ENCODE measurements around the gene SLX4IP. TPM values are rescaled to one million over a fixed set of nuclear protein-coding genes. Genes with fewer than 3 reads are reported as not detected.

SLX4IP gene
- total RNA-seq, 1 donor from 2014 or later = 3.1 TPM

DNA sequence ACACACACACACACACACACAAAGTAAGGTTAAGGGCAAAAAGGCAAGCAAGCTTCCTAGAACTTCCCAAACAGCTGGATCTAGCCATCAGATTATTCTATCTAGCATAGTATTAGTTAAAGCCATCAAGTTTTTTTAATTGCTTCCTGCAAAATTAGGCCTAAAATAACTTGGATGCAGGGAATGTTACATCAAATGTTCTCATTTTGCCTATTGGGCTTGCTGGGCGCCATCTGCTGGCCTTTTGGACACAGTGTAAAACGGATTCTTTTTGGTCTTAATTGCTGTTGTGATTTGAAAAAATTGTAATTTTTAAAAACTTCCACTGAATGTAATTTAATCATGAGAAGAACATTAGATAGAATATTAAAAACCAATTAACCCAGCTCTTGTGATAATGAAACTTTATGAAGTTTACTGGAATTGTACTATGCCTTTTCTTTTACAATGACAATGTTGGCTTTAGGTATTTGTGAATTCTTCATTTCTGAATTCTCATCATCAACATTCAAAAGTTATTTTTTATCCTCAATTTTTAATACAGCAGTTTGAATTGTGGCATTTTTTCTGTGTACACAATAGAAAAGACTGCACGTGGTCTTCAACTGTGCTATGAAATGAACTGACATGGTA is 7.9 kb upstream of the SLX4IP start:
- peaks cover 3% of the 10 kb centered on the region for H3K36me3 ChIP-seq
- peaks cover 68% of the 10 kb centered on the region for H3K4me1 ChIP-seq
- no peak overlapping the region for H3K4me3 ChIP-seq
- H3K27ac ChIP-seq (replicated peaks) = no peak overlapping the region
- H3K27me3 ChIP-seq (ENCODE audit: low read depth) = no peaks in the 10 kb centered on the region
- no peaks in the 10 kb centered on the region for H3K9me3 ChIP-seq (replicated peaks)
- DNase-seq = peak; percentile 49
- intact Hi-C loops (cut with micrococcal nuclease) = loop anchor here (2.0 kb wide), 1 partner anchor 448 kb away; no protein-coding TSS in a partner anchor
- TF ChIP-seq, protein P1, sequence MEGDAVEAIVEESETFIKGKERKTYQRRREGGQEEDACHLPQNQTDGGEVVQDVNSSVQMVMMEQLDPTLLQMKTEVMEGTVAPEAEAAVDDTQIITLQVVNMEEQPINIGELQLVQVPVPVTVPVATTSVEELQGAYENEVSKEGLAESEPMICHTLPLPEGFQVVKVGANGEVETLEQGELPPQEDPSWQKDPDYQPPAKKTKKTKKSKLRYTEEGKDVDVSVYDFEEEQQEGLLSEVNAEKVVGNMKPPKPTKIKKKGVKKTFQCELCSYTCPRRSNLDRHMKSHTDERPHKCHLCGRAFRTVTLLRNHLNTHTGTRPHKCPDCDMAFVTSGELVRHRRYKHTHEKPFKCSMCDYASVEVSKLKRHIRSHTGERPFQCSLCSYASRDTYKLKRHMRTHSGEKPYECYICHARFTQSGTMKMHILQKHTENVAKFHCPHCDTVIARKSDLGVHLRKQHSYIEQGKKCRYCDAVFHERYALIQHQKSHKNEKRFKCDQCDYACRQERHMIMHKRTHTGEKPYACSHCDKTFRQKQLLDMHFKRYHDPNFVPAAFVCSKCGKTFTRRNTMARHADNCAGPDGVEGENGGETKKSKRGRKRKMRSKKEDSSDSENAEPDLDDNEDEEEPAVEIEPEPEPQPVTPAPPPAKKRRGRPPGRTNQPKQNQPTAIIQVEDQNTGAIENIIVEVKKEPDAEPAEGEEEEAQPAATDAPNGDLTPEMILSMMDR (IDR thresholded peaks at IDR 0.05; ENCODE audit: borderline replicate concordance) = peak; percentile 82

DNA sequence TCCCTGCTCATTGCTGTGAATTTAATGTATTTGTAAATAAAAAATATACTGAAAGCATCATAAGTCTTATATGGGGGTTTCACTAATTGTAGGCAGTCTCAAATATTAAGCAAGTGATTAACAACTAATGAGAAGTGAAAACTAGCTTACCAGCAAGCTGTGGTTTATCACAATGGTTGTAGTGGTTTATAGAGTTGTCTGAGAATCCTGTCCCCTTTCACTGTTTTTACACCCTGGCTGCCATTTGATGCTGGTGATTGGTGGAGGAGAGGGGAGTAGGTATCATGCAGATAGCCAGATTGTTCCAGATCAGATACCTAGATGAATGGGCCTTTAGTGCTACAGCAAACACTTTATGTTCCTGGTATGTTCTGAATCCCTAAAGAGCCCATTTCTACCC is 7.1 kb upstream of the SLX4IP start:
- TF ChIP-seq, protein P1 (IDR thresholded peaks at IDR 0.05; ENCODE audit: borderline replicate concordance) = no peak
- Histone ChIP-seq H3K9me3 (replicated peaks) (no peaks in the 10 kb centered on the region), H3K36me3 (peaks cover 1% of the 10 kb centered on the region), H3K27me3 (ENCODE audit: low read depth) (no peaks in the 10 kb centered on the region), H3K4me3 (no peak overlapping the region), H3K27ac (replicated peaks) (no peak overlapping the region), H3K4me1 (peaks cover 72% of the 10 kb centered on the region)
- DNase-seq = no peak
- intact Hi-C loops (cut with micrococcal nuclease) = no loop called here

DNA sequence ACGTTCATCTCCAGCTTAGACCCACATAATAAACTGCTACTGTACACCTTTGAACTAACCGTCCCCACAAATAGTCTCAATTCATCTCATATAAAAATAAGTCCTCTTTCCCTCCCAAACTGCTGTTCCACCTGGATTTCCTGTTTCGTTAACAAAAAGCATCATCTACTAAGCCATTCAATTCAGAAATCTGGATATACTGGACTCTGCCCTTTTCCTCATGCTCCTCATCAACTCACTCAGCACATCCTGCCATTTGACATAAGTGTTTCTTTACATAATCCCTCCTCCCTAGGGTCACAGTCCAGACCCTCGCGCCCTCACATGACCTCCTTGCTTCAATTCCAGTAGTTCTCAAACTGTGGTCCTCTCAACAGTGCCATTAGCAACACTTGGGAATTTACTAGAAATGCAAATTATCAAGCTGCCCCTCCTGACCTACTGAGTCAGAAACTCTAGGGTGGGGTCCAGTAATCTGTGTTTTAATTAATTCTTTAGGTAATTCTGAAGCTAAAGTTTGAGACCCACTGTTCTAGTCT is 5.6 kb upstream of the SLX4IP start:
- Histone ChIP-seq H3K27me3 (ENCODE audit: low read depth) (no peaks in the 10 kb centered on the region), H3K4me1 (peaks cover 82% of the 10 kb centered on the region), H3K4me3 (no peak overlapping the region), H3K9me3 (replicated peaks) (no peaks in the 10 kb centered on the region), H3K36me3 (no peaks in the 10 kb centered on the region), H3K27ac (replicated peaks) (peak overlapping the region; percentile 28)
- TF ChIP-seq, protein P1 (IDR thresholded peaks at IDR 0.05; ENCODE audit: borderline replicate concordance) = no peak
- intact Hi-C loops (cut with micrococcal nuclease) = no loop called here
- DNase-seq = no peak

GRCh38 chr20:10430000-10430466 is 5.1 kb upstream of the SLX4IP start:
- no peaks in the 10 kb centered on the region for H3K36me3 ChIP-seq
- no peaks in the 10 kb centered on the region for H3K27me3 ChIP-seq (ENCODE audit: low read depth)
- TF ChIP-seq, protein P1 (IDR thresholded peaks at IDR 0.05; ENCODE audit: borderline replicate concordance) = no peak
- no peak overlapping the region for H3K4me3 ChIP-seq
- intact Hi-C loops (cut with micrococcal nuclease) = no loop called here
- H3K27ac ChIP-seq (replicated peaks) = no peak overlapping the region
- H3K9me3 ChIP-seq (replicated peaks) = no peaks in the 10 kb centered on the region
- H3K4me1 ChIP-seq = peaks cover 82% of the 10 kb centered on the region
- DNase-seq = no peak

DNA sequence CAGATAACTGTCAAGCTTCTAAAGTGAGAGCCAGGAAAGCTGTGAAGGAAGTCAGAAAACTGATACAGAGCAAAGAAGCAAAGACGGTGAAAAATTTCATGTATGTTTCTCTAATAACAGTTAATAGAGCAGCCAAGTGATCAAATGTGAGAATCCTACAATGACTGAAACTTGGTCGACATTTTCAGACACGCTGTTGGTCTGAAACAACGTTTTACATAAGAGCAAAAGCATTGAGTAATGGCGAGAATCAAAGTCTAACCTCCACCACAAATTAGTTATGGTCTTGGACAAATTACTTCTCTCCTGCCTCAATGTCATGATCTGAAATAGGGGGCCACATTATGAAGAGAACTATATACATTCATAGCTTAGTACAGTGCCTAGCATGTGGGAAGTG is 4.4 kb upstream of the SLX4IP start:
- H3K36me3 ChIP-seq = no peaks in the 10 kb centered on the region
- no peak for DNase-seq
- no peak overlapping the region for H3K27ac ChIP-seq (replicated peaks)
- no peaks in the 10 kb centered on the region for H3K27me3 ChIP-seq (ENCODE audit: low read depth)
- TF ChIP-seq, protein P1 (IDR thresholded peaks at IDR 0.05; ENCODE audit: borderline replicate concordance) = no peak
- H3K4me1 ChIP-seq = peaks cover 83% of the 10 kb centered on the region
- intact Hi-C loops (cut with micrococcal nuclease) = no loop called here
- H3K4me3 ChIP-seq = no peak overlapping the region
- H3K9me3 ChIP-seq (replicated peaks) = no peaks in the 10 kb centered on the region

Measured in left ventricle myocardium inferior (tissue), 1 donor.